HepG2 (cell line): ENCODE measurements around the gene RPH3AL. TPM values are rescaled to one million over a fixed set of nuclear protein-coding genes. Genes with fewer than 3 reads are reported as not detected.

ENCODE experiments used
- ATAC-seq: fragments of 200-7000 bp; cut with Tn5 transposase; 3 replicates; pipeline ENCODE4 v1.9.1; 2020; ENCODE audit warnings: mild to moderate bottlenecking, moderate library complexity
- BruUV-seq: library from RNA; stranded (reverse); fragments of 400-500 nt; replicated peaks from 2 replicates; lab custom pipeline; 2021; lab: Mats Ljungman, UMichigan
- CTCF ChIA-PET: fragments of 300-600 bp; formaldehyde crosslinking; extraction: SDS; loops from one replicate; lab custom pipeline; 2021; ENCODE audit warnings: low total read pairs, inconsistent platforms, low intra/inter-chr PET ratio; lab: Yijun Ruan, JAX
- POLR2A ChIA-PET: fragments of 350-600 bp; sonication (Branson Sonifier 250); formaldehyde crosslinking; loops from one replicate; lab custom pipeline; 2020; ENCODE audit warnings: antibody characterized with exemption, inconsistent platforms; lab: Yijun Ruan, JAX
- DNase-seq: peaks from one replicate; pipeline ENCODE4 v3.0.0-alpha.2; 2015; ENCODE audit warnings: low spot score
- FAIRE-seq: peaks from 3 replicates; lab custom pipeline; 2011; peaks lifted over from hg19 to GRCh38; lab: Jason Lieb, UNC
- H2AFZ ChIP-seq: one replicate; pipeline ENCODE4 v1.6.1; 2011; ENCODE audit warnings: low read length, inconsistent platforms
- H3K27ac ChIP-seq: fragments of 300-600 bp; 3 replicates; pipeline ENCODE4 v1.8.0; 2011; ENCODE audit warnings: mixed run types, mild to moderate bottlenecking, mixed read lengths, low read length, inconsistent platforms; ENCODE audit not compliant: insufficient read depth; ENCODE audit errors: extremely low read length
- H3K27me3 ChIP-seq, 2 experiments: fragments of 200-600 bp in 1 of 2; 2 replicates in 1 of 2; 3 replicates in 1 of 2; pipeline versions ENCODE4 v1.6.0 to v1.8.0; 2011; ENCODE audit warnings: low read length in 2 of 2, mild to moderate bottlenecking in 2 of 2, moderate library complexity in 2 of 2, inconsistent platforms in 1 of 2; ENCODE audit not compliant: insufficient read depth in 2 of 2, control insufficient read depth in 1 of 2
- H3K36me3 ChIP-seq, 2 experiments: fragments of 200-600 bp in 1 of 2; replicated peaks in 1 of 2; 2 replicates in 1 of 2; 3 replicates in 1 of 2; pipeline versions ENCODE4 v1.5.1 to v1.8.0; 2011; ENCODE audit warnings: low read length in 2 of 2, inconsistent platforms in 1 of 2; ENCODE audit not compliant: insufficient read depth in 2 of 2, control insufficient read depth in 1 of 2
- H3K4me1 ChIP-seq: 2 replicates; pipeline ENCODE4 v1.5.1; 2012; ENCODE audit warnings: low read length, inconsistent platforms; ENCODE audit not compliant: insufficient read depth
- H3K4me2 ChIP-seq: 2 replicates; pipeline ENCODE4 v1.6.0; 2011; ENCODE audit warnings: low read depth, low read length, inconsistent platforms
- H3K4me3 ChIP-seq, 3 experiments: fragments of 200-600 bp in 1 of 3; sonication (generic), shearing (Covaris generic) in 1 of 3; replicated peaks in 1 of 3; 2 replicates each; pipeline ENCODE4 v1.5.1; 2011 to 2016; ENCODE audit warnings: low read length in 3 of 3, inconsistent platforms in 2 of 3, low read depth in 2 of 3, mild to moderate bottlenecking in 2 of 3, control low read depth in 1 of 3, mixed read lengths in 1 of 3; ENCODE audit not compliant: insufficient read depth in 1 of 3
- H3K79me2 ChIP-seq: one replicate; pipeline ENCODE4 v1.6.1; 2011; ENCODE audit warnings: low read length, inconsistent platforms; ENCODE audit not compliant: insufficient read depth
- H3K9ac ChIP-seq: 2 replicates; pipeline ENCODE4 v1.6.0; 2011; ENCODE audit warnings: mild to moderate bottlenecking, low read depth, low read length, inconsistent platforms; ENCODE audit not compliant: insufficient read depth
- H3K9me3 ChIP-seq: 2 replicates; pipeline ENCODE4 v1.5.1; 2012; ENCODE audit warnings: mild to moderate bottlenecking, low read length
- H4K20me1 ChIP-seq: 2 replicates; pipeline ENCODE4 v1.6.0; 2011; ENCODE audit warnings: inconsistent platforms, mild to moderate bottlenecking, low read length, moderate library complexity; ENCODE audit not compliant: insufficient read depth
- DR1 ChIP-seq: sonication (generic); formaldehyde crosslinking; IDR thresholded peaks from 2 replicates; pipeline ENCODE4 v1.8.0; 2021; ENCODE audit warnings: mild to moderate bottlenecking, missing genetic modification reagents, inconsistent platforms
- MIER2 ChIP-seq: IDR thresholded peaks from 2 replicates; pipeline ENCODE4 v1.6.1; 2016; ENCODE audit warnings: missing biosample characterization, missing genetic modification reagents
- SRF ChIP-seq: IDR thresholded peaks from 2 replicates; pipeline ENCODE4 v1.6.1; 2011; ENCODE audit warnings: mild to moderate bottlenecking, low read depth, low read length, moderate library complexity
- ZNF263 ChIP-seq: sonication (generic); formaldehyde crosslinking; IDR thresholded peaks from 2 replicates; pipeline ENCODE4 v1.4.0; 2020; ENCODE audit warnings: missing genetic modification reagents
- ZNF337 ChIP-seq: sonication (generic); formaldehyde crosslinking; IDR thresholded peaks from 2 replicates; pipeline ENCODE4 v1.5.1; 2020; ENCODE audit warnings: missing genetic modification reagents, low read depth, mild to moderate bottlenecking, borderline replicate concordance
- ZNF451 ChIP-seq: sonication (generic); formaldehyde crosslinking; IDR thresholded peaks from 2 replicates; pipeline ENCODE4 v1.5.0; 2020; ENCODE audit warnings: mild to moderate bottlenecking, missing genetic modification reagents
- WGBS: methylation state at CpG from one replicate; pipeline ENCODE4 v1.1.6; 2017; ENCODE audit warnings: low lambda C conversion rate; 5-methylcytosine and 5-hydroxymethylcytosine counted together
- in situ Hi-C: cut with HindIII; loops from 2 replicates; pipeline ENCODE4 v1.10.0; 2017; ENCODE audit warnings: low pct_unique_long_range_greater_than_20kb; ENCODE audit not compliant: extremely low pct_ligation_motif_present
- intact Hi-C: fragments of 100-400 bp; cut with micrococcal nuclease; formaldehyde crosslinking; loops from one replicate; pipeline ENCODE4 v1.10.0; 2022; ENCODE audit not compliant: unreplicated experiment
- polyA plus RNA-seq, 8 experiments: library from polyadenylated mRNA; depleted of rRNA in 3 of 8; stranded (reverse) in 7 of 8; unstranded in 1 of 8; fragments of >200 nt; fragmentation: Illumina TruSeq in 4 of 8; extraction: Trizol in 4 of 8; gene quantifications; 2 replicates each; pipeline versions ENCODE4 v1.2.1 to v1.2.3, GENCODE V29; 2011 to 2016; ENCODE audit warnings: low read depth in 4 of 8, missing spikeins in 1 of 8, mixed read lengths in 1 of 8; ENCODE audit not compliant: insufficient read depth in 1 of 8
- total RNA-seq, 5 experiments: library from RNA; depleted of rRNA; stranded (reverse); fragments of >200 nt; fragmentation: Illumina TruSeq; extraction: Trizol; gene quantifications; 2 replicates each; pipeline ENCODE4 v1.2.3, GENCODE V29; 2016; ENCODE audit warnings: low read depth in 1 of 5
- TF ChIP-seq, protein P1 (sequence below): sonication (generic); formaldehyde crosslinking; IDR thresholded peaks from 2 replicates; pipeline ENCODE4 v1.9.0; 2021; ENCODE audit warnings: missing genetic modification reagents, borderline replicate concordance

The RPH3AL gene
- total and polyA plus RNA-seq, 2 of the 13 experiments (the other 11 are each of a cell fraction or from before 2014, with no cell fraction given): 7.8 to 16.4 TPM

DNA sequence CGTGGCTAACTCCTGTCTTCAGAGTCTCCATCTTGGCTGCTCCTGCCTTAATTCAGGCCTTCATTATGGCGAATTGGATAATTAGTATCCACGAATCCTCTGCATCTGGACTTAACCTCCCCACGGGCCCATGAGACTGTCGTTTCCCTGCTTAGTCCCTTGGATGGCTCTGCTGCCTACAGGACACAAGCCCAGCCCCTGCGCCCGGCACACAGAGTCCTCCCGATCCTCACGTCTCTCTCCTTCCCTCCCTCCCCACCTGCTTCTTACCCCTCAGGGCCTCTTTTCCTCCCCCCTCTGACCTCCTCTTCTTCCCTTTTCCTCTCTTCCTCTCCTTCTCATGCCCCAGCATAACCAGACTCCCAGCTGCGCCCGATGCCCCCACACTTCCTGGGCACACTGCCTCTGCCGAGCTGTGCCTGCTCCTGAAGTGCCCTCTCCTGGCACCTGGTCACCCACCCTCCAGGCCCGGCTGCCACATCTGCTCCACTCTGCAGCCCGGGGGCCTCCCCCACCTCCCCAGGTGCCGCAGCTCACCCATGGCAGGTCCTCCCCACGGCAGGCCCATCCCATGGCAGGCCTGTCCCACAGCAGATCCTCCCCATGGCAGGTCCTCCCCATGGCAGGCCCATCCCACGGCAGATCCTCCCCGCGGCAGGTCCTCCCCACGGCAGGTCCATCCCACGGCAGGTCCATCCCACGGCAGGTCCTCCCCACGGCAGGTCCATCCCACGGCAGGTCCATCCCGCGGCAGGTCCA is 45.9 kb downstream of the RPH3AL start:
- DNase-seq (no peak), FAIRE-seq (no peak), ATAC-seq (no peak)
- WGBS: 93% methylated on average over 25 of the region's 26 CpGs
- H3K4me3 ChIP-seq: no peak overlapping the region
- no peak overlapping the region for H3K4me2 ChIP-seq
- in situ Hi-C loops (no loop called here), intact Hi-C loops (no loop called here)
- H2AFZ ChIP-seq: no peak overlapping the region
- no peak overlapping the region for H3K27ac ChIP-seq
- no peaks in the 10 kb centered on the region for H3K4me1 ChIP-seq
- no peaks in the 10 kb centered on the region for H3K9me3 ChIP-seq
- BruUV-seq: no TSS peak
- no peaks in the 10 kb centered on the region for H3K79me2 ChIP-seq
- ChIA-PET POLR2A (interaction anchor here (1.1 kb wide), 1 partner anchor 45 kb away, joined by 3 read pairs; no protein-coding TSS in a partner anchor), CTCF (no interaction called here)
- H3K27me3 ChIP-seq: no peaks in the 10 kb centered on the region
- peaks cover 4% of the 10 kb centered on the region for H4K20me1 ChIP-seq
- peaks cover 1 to 10% of the 10 kb centered on the region in 2 experiments; a peak in 3 of 5 replicates for H3K36me3 ChIP-seq
- TF ChIP-seq SRF (no peak), DR1 (CRISPR knock-in tag) (no peak), ZNF263 (peak; percentile 85), ZNF337 (no peak), ZNF451 (CRISPR knock-in tag) (no peak), MIER2 (CRISPR knock-in tag) (no peak)
- TF ChIP-seq, protein P1, sequence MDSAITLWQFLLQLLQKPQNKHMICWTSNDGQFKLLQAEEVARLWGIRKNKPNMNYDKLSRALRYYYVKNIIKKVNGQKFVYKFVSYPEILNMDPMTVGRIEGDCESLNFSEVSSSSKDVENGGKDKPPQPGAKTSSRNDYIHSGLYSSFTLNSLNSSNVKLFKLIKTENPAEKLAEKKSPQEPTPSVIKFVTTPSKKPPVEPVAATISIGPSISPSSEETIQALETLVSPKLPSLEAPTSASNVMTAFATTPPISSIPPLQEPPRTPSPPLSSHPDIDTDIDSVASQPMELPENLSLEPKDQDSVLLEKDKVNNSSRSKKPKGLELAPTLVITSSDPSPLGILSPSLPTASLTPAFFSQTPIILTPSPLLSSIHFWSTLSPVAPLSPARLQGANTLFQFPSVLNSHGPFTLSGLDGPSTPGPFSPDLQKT (CRISPR knock-in tag): no peak
- H3K9ac ChIP-seq: no peak overlapping the region
